GM23248 (cell line): Measurements from ENCODE around the gene GPR68.

Experiments used
- EZH2 ChIP-seq: fragments of 200-600 bp; sonication (generic); IDR thresholded peaks from 2 replicates; pipeline ENCODE4 v1.6.1; 2018; ENCODE audit warnings: antibody characterized with exemption, mild to moderate bottlenecking; ENCODE audit not compliant: insufficient read depth, poor library complexity, severe bottlenecking
- EZH2phosphoT487 ChIP-seq: fragments of 200-600 bp; sonication (generic); IDR thresholded peaks from 2 replicates; pipeline ENCODE4 v1.6.1; 2018; ENCODE audit warnings: antibody characterized with exemption, moderate library complexity, mild to moderate bottlenecking, low read depth; ENCODE audit not compliant: insufficient read depth

GRCh38 chr14:91284146-91284790, 39.8 kb upstream of the GPR68 start:
- no peak for TF ChIP-seq EZH2phosphoT487
- TF ChIP-seq EZH2, result no peak
